ENCODE measurements around the gene DNAI7.

DNAI7 gene

GRCh38 chr12:25195056-25195971, at the start of gene DNAI7, which contains the start of gene ETFRF1:
TSS of gene DNAI7 (minus strand) at chr12:25195160. CDS start at chr12:25195078, 82 bp downstream.
TSS of gene ETFRF1 (plus strand) at chr12:25195237. CDS start at chr12:25203957, 8,720 bp downstream.
- DNase-seq = peak; percentile 98

GRCh38 chr12:25243680-25243990, 48.7 kb upstream of the DNAI7 start:
- no peak for DNase-seq

GRCh38 chr12:25242981-25243679, 48.2 kb upstream of the DNAI7 start:
- DNase-seq = no peak

- DNase-seq = peak; percentile 72
Measured at GRCh38 chr12:25241167-25242020, 46.4 kb upstream of the DNAI7 start.

GRCh38 chr12:25236626-25237025, 41.7 kb upstream of the DNAI7 start:
- DNase-seq = no peak

GRCh38 chr12:25236190-25236589, 41.2 kb upstream of the DNAI7 start:
- no peak for DNase-seq

- no peak for DNase-seq
Measured at GRCh38 chr12:25213338-25213737, 18.4 kb upstream of the DNAI7 start.

- DNase-seq = no peak
Measured at GRCh38 chr12:25208554-25208953, 13.6 kb upstream of the DNAI7 start.

GRCh38 chr12:25207846-25208245, 12.9 kb upstream of the DNAI7 start:
- DNase-seq = no peak

GRCh38 chr12:25207411-25207810, 12.5 kb upstream of the DNAI7 start:
- no peak for DNase-seq

GRCh38 chr12:25202137-25202536, 7.2 kb upstream of the DNAI7 start:
- no peak for DNase-seq

GRCh38 chr12:25200703-25201102, 5.7 kb upstream of the DNAI7 start:
- DNase-seq = no peak

GRCh38 chr12:25197608-25198007, 2.6 kb upstream of the DNAI7 start:
- DNase-seq = no peak

GRCh38 chr12:25194722-25195055, 271 bp downstream of the DNAI7 start:
- no peak for DNase-seq

- no peak for DNase-seq
Measured at GRCh38 chr12:25194214-25194613, 746 bp downstream of the DNAI7 start.

GRCh38 chr12:25190793-25191192, 4.2 kb downstream of the DNAI7 start:
- no peak for DNase-seq

- DNase-seq = no peak
Measured at GRCh38 chr12:25189656-25190055, 5.3 kb downstream of the DNAI7 start.

- DNase-seq = no peak
Measured at GRCh38 chr12:25187781-25188180, 7.2 kb downstream of the DNAI7 start.

- peak; percentile 45 for DNase-seq
Measured at GRCh38 chr12:25186788-25187402, 8.1 kb downstream of the DNAI7 start.

GRCh38 chr12:25186038-25186787, 8.7 kb downstream of the DNAI7 start:
- peak; percentile 54 for DNase-seq

- no peak for DNase-seq
Measured at GRCh38 chr12:25184132-25184531, 10.8 kb downstream of the DNAI7 start.

GRCh38 chr12:25182765-25183164, 12.2 kb downstream of the DNAI7 start:
- no peak for DNase-seq

All from CD4-positive, alpha-beta T cell treated with Interleukin-12 subunit alpha and Interleukin-12 subunit beta, for 1 hour (primary cell).